LHCN-M2 (cell line): ENCODE measurements around the gene CDH13. TPM values are rescaled to one million over a fixed set of nuclear protein-coding genes. Genes with fewer than 3 reads are reported as not detected.
A peak's percentile ranks its signal among the peaks of the same experiment; 100 is the strongest.

Experiments used
- DNase-seq: peaks from one replicate; pipeline ENCODE4 v3.0.0-alpha.2; 2012; ENCODE audit warnings: low read depth
- total RNA-seq: library from RNA; depleted of rRNA; stranded (reverse); fragments of >200 nt; gene quantifications from 2 replicates; pipeline ENCODE4 v1.2.3, GENCODE V29; 2014

The CDH13 gene
- total RNA-seq, 1 experiment from 2014 or later, result 140 TPM

DNA sequence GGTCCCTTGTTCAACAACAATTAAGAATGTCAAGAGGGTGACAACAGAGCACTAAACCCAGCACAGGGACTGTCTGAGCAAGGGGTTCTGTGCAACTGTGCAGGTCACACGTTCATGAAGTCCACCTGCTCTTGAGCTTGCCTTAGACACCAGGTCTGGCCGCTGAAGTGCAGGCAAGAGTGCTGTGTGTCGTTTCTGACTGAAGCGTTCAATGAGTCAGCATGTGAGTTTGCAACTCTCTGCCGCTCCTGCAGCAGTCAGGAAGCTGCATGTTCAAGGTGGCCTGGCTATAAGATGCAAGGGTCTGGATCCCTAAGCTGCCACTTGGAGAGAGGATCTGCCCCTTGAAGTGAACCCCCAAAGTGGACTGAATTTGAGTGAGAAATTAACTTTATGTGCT lies 848.3 kb downstream of the CDH13 start:
- no peak for DNase-seq

DNA sequence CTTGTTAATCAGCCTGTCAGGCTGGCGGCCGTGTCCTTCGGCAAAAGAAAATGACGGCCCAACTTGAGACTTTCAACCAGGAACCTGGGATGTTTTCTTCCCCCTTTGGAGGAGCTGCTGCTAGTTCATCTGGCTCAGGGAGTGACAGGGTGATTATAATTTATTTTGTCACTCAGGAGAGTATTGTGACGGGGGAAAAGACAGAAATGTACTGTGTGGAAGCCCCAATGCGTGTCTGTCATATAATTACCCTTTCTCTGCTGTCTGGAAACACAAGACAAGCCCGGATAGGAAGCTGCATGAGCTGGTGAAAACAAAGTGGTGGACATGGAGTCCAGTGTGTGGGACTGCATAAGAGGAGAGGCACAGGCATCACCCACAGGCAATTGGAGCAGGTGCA lies 854.8 kb downstream of the CDH13 start:
- DNase-seq, result no peak

DNA sequence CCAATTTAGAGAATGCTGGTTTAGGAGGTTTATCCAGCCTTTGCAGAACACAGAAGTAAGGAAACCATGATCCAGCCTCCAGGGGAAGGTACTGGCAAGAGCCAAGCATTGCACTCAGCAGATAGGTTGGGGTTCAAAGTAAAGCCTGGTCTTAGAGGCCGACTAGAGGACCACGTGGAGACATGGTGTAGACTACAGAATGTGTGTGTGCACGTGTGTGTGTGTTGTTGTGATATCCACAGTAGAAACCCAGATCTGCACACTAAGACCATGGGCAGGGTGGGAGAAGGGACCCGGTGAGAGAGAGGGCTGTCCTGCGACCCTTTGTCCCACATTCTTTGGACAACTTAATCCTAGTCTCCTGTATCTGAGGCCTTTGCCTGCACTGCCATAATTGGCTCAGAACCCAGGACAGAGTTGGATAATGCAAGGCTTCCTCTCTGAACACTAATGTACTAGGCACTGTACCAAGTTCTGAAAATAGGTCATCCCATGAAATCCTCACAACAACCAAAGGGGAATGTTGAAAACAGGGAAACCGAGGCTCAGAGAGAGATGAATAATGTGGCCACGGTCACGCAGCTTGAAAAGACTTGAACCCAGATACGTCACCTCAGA lies 855.9 kb downstream of the CDH13 start:
- DNase-seq, result no peak

DNA sequence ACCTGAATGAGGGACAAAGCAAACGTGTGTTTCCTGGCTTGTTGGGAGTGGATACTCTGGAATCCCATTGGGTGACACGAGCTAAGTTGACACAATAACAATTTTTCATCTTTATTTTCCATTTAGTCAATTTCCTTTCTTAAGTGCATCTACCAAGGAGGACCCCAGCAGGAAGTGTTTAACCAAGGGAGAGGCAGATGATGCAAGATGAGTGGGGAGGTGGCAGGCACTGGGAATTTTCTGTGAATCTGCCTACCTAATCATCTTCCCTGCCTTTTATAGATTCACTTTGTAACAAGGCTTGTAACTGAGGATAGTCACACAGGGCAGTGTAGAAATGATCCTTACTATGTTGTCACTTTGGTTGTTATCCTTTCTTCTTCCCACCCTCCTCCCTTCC lies 863.3 kb downstream of the CDH13 start:
- no peak for DNase-seq

DNA sequence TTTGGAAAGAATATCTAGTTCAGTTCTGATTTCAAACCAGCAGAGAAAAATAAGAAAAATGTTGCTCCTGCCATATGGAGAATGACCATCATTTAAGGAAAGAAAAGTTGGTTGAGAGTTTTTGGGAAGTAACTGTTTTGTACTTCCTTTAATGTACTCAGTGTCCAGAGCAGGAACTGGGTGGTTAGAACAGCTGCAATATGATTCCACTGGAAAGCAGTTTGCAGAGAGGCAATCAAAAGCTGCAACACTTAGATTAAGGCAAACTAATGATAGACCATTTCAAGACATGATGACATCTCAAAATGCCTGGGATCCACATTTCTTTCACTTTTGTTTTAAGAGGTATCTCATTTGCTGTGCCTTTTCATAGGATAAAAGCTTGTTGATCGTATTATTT lies 867.7 kb downstream of the CDH13 start:
- peak; percentile 67 for DNase-seq

DNA sequence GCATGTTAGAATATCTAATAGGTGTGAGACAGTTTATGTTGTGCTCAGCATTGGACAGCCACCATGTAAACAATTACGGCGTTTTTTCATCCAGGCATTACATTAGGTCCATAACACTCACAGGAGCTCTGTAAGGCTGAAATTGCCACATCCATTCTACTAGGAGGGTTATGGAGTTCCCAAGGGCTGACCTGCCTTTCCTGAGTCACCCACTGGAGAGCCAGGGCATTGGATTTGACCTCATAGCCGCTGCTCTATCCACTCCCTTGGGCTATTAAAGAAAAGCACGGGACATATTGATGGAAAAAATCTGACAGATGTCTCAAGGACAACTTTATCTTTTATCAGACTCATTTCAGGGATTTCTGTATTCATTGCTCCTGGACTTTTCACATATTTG lies 874.7 kb downstream of the CDH13 start:
- peak; percentile 19 for DNase-seq

DNA sequence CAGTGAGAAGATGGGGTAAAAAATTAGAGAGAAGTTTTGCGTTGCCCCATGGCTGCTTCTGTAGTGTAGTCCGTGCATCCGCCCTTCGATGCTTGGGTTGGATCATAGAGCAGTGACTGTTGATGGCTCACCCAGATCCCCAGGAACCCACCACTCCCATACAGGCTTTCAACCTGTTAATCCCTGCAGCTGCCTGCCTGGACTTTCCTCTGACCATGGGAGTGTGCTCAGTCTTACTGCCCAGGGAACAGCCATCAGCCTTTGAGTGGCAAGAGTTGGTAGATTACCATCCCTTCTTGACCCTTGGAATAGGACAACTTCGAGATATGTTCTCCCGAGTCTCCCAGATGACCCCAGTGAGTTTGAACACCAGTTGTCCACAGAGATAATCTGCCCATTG lies 881.5 kb downstream of the CDH13 start:
- no peak for DNase-seq

DNA sequence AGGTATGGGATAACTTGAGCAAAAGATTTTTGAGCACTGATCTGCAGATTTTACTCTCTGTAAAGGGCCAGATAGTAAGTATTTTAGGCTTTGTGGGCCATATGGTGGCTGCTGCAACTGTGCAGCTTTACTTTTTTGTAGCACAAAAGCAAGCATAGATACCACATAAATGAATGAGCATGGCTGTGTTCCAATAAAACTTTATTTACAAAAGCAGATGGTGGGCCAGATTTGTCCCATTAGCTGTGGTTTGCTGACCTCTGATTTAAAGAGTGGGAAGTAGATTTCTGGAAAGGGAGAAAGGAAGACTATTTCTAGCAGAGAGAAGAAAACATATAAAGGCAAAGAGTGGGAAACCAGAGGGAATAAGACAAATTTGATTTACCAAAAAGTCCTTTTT lies 882.5 kb downstream of the CDH13 start:
- no peak for DNase-seq

DNA sequence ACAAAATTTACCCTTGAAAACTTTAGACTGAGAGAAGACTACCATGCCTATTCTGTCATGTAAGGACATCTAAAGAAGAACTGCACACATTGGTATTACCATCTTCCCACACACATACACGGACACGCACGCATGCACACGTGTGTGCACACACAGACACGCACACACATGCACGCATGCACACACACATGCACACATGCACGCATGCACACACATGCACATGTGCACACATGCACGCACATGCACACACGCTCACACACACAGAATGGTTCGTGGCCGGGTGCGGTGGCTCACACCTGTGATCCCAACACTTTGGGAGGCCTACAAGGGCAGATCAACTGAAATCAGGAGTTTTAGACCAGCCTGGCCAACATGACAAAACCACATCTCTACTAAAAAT lies 884.1 kb downstream of the CDH13 start:
- DNase-seq, result no peak

DNA sequence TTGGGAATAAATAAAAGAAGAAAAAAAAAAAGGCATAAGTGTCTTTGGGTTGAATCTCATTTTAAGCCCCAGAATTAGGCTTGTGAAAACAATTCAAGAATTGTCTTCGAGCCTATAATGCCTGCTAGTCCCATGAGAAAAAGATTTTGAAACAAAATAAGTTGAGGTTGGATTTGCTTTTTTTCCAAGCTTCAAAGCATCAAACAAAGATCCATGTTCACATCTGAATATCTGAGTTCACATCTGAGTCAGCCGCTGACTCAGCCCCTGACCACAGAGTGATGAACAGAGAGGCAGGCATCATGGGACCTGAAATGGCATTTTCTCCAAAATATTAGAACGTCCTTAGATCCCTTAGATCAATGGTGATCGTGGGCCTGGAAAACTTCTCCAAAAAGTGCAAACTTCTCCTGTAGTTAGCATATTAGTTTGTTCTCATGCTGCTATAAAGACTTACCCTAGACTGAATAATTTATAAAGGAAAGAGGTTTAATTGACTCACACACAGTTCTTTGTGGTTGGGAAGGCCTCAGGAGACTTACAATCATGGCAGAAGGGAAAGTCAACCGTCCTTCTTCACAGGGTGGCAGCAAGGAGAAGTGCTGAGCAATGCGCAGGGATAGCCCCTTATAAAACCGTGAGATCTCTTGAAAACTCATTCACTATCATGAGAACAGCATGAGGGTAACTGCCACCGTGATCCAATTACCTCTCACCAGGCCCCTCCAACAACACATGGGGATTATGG lies 886.4 kb downstream of the CDH13 start:
- DNase-seq, result peak; percentile 96

DNA sequence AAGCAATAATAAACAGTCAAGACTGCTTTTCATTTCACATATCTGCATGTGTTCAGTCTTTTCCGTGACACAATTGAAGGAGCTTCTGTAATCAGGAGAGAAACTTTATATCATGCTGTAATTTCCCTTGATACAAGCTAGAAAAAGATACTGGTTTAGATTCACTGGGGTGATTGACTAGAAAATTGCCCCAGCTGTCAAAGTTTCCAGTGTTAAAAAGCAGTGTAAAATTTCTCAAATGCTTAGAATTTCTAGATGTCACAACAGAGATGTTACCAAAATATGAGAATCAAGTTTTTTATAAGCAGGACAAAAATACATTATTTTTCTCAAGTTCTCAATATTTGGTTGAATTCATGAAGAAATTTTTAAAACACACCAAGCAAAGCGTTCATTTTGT lies 888.6 kb downstream of the CDH13 start:
- DNase-seq, result no peak

DNA sequence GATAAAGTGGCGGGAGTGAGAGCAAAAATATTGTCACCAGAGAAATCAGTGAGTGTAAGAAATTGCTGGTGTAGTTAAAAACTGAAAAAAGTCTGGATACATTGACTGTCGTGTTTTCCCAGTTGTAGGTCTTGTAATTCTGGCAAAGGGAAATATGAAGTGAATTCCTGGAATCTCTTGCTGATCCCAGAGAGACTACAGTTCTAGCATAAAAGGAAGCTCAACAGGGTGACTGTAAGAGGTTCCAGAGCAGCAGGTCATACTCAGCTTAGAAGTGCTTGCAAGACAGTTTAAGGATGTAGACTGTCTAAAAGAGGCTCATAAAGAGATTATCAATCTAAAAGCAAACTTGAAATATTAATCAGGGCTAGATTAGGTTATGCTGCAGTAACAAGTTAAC lies 890.2 kb downstream of the CDH13 start:
- DNase-seq, result no peak

DNA sequence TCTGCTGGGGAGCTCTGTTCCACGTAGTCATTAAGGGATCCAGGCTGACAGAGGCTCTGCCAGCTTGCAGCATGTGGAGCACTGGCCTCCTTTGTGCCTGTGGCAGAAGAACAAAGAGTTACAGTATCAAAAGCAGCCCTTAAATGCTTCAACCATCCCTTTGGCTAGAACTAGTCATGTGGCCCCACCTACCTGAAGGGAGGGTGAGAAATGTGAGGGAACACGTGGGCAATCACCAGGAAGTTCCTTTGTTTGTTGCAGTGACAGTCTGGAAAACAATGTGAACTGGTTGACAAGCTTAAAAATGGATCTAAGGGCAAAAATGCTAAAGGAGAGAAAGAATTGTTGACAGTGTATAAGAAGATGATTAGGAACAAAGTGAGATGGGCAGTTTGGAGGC lies 890.6 kb downstream of the CDH13 start:
- DNase-seq, result no peak

DNA sequence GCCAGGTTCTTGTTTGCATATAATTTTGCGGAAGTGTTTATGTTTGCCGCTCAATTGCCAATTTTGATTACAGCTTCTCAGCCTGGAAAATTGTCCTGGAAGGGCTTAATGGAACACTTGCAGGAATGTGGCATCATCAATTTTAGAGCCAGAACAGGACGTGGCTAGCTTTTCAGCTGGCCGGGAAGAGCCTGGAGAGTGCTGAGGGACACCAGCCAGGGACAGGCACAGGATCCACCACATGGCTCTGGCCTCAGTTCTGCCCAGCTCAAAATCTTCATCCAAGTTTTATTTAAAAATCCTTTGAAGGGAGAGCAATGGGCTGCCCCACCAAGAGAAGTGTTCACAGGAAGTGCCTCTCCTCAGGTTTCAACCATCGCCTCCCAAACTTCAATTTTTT lies 893.8 kb downstream of the CDH13 start:
- DNase-seq, result no peak

DNA sequence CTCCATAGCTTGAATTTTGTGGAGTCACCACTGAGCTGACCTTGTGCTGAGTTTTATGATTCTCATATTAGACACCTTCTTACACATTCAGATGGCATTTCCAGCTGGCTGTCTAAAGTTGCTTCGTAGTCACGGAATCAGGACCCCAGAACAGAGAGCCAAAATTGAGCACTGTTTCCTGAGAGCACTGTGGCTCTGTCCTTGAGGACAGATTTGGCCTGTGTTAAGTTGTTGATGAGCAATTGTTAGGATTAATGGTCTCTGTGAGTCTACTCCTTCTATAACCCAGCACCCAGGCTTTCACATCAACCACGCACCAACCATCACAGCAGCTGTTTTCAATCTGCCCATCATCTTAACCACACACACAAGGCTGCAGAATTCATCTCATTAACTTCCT lies 903.5 kb downstream of the CDH13 start:
- peak; percentile 89 for DNase-seq

DNA sequence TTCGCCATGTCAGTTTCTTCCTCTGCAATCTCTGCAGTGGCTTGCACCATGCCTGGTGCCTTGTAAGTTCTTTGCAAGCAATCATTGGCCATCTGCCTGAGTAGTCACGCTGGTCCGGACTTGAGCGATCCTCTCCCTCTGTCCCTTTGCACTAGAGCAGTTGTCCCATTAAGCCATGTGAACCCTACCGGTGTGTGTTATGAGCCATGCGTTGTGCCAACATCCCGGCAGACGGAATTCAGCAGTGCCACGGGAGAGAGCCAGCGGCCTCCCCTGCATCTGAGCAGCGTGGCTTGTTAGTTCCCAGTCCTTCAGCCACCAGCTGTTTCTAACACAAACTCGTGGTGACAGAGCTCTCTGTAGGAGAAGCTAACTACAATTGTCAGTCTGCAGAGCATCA lies 905.9 kb downstream of the CDH13 start:
- no peak for DNase-seq

DNA sequence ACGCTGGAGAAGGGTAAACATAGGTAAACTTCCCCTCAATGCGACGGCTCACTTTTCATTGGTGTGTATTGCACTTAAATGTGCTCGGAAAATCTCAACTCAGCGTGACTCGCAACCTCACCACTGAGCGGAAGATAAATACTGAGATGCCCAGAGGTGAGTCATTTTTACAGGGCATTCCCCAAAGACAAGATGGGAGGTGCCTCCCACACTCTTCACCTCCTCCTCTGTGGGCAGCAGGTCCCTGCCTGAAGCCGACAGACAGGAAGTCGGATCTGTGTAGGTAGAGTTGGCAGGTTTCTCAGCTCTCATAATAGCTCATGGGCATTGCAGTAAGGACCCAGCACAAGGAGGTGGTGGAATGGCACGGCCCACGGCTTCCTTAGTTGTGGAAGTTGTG lies 906.4 kb downstream of the CDH13 start:
- DNase-seq, result peak; percentile 82

DNA sequence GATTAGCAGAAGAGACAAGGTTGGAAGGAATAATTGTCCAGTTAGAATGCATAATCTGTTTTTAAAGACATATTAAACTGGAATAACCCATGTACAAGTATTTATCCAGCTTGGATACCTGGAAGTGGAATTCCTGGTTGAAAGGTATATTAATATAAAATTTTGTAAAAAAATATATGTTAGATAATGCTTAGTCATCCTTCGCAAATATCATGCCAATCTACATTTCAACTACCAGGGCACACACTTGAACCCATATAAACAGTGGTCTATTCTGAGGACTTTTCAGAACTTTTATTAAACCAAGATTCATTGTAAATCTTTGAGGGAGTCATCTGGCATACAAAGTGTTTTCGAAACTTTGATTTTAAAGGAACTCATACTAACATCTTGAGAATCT lies 911.9 kb downstream of the CDH13 start:
- no peak for DNase-seq

DNA sequence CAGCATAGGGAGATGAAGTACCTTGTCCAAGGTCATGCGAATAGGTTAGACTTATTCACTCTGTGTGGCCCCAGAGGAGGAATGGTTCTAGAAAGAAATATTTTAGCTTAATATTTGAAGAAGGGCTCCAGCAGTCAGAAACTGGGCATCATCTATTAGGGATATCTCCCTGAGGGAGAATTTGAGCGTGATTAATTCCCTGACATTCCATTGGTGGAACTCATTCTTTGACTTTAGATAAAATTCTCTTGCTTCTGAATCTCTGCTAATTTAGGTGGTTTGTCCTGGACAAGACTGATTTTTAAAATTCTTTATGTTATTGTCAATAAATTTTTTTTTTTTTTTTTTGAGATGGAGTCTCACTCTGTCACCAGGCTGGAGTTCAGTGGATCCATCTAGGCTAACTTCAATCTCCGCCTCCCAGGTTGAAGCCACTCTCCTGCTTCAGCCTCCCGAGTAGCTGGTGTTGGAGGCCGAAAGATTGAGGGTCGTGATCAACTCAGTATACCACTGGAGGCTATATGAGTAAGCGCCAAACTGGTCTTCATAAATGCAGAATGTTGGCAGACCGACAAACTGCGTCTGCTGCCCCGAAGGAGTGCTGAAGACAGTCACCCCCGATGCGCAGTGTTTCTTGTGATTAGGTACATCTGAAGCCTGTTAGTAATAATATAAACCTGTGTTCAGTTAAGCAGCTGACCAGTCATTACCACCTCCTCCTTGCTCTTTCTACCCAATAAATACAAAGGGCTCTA lies 913.1 kb downstream of the CDH13 start:
- DNase-seq, result no peak

DNA sequence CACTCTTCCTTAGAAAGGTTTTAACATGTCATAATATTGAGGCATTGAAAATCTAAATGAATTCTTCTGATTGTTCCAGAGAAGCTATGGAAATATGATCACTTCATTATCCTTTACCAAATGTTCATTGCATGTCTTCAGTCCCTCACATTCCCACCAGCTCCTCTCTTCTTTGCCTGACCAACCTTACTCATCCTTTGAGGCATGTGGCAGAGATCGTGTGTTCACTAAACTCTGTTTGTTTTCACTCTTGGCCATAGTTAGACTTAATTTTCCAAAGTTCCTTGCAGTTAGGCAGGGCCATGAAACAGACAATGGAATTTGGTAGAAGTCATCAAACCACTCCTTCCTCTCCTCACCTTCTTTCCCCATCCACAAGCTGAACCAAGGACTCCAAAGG lies 914.5 kb downstream of the CDH13 start:
- DNase-seq, result no peak

DNA sequence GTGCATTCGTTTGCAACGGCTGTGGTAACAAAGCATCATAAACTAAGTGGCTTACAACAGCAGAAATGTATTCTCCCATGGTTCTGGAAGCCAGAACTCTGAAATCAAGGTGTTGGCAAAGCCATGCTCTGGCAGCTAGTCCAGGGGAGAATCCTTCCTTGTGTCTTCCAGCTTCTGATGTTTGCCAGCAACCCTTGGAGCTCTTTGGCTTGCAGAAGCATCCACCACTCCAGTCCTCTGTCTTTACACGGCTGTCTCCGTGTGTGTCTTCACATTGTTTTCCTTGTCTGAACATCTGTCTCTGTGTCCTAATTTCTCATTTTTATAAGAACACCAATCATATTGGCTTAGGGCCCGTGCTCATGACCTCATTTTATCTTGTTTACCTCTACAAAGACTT lies 915.7 kb downstream of the CDH13 start:
- DNase-seq, result no peak

DNA sequence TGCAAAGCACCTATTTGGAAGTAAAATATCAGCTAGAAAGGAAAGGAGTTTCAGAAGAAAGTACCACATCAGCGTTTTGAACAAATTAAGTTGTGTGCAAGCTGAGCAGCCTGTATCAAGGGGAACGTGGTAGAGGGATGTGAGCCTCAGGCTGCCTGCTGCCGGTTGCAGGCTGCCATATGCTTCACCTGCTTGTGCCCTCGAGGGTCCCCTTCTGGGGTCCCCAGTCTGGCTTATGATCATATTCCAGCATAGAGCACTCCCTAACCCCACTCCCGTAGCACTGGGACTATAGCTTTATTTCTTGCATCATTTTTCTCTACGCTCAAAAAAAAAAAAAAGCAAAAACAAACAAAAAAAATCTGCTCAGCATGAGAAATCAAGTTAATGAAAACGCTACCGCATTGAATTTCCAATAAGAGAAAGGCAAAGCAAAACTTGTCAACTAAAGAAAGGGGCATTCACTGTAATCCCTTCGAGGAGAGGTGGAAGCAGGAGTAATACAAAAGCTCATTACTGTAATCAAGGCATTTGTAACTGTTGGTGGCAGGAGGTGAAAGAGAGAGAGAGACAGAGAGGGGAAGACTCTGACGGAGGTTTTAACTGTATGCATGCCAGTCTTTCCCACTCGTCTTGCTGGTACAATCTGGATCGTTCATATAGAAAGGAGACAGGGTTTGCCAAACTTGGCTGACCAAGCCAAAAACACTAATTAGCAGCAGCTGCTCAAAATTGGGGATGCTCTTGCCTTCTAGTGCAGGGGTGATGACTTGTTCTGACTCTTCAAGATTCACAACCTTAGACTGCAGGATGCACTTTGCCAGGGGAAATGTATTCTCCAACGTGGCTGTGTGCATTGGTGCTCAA lies 922.8 kb downstream of the CDH13 start:
- DNase-seq, result no peak
